Endothelial cell of umbilical vein (primary cell): ENCODE results near the gene KDM6B.

Source experiments
- POLR2A ChIP-seq: IDR thresholded peaks from 2 replicates; pipeline ENCODE4 v1.6.1; 2012; ENCODE audit warnings: low read depth, mild to moderate bottlenecking, control low read depth, low read length
- TF ChIP-seq, protein P1 (sequence below), 2 donors: IDR thresholded peaks; 1 replicate in 1 of 2; 2 replicates in 1 of 2; pipeline ENCODE4 v1.5.1; 2011; ENCODE audit warnings: low read length in 2 of 2, mild to moderate bottlenecking in 2 of 2, moderate library complexity in 2 of 2, control low read depth in 1 of 2, inconsistent platforms in 1 of 2, low read depth in 1 of 2; ENCODE audit not compliant: insufficient read depth in 1 of 2; ENCODE audit errors: extremely low read depth in 1 of 2

DNA sequence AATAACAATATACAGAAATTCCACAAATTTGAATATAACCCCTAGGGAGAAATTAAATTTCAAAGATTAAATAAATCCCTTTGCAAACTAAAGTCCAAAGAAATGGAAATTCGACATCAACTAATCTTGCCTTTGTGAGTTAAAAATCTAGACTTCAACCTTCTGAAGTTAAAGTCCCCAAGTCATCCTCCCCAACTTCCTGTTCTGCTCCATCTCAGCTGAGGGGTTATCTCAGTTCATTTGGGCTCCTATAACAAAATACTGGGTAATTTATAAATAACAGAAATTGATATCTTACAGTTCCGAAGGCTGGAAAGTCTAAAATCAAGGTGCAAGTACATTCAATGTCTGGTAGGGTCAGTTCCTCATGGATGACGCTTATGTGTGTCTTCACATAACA, 22.8 kb upstream of the KDM6B start:
- TF ChIP-seq, protein P1, sequence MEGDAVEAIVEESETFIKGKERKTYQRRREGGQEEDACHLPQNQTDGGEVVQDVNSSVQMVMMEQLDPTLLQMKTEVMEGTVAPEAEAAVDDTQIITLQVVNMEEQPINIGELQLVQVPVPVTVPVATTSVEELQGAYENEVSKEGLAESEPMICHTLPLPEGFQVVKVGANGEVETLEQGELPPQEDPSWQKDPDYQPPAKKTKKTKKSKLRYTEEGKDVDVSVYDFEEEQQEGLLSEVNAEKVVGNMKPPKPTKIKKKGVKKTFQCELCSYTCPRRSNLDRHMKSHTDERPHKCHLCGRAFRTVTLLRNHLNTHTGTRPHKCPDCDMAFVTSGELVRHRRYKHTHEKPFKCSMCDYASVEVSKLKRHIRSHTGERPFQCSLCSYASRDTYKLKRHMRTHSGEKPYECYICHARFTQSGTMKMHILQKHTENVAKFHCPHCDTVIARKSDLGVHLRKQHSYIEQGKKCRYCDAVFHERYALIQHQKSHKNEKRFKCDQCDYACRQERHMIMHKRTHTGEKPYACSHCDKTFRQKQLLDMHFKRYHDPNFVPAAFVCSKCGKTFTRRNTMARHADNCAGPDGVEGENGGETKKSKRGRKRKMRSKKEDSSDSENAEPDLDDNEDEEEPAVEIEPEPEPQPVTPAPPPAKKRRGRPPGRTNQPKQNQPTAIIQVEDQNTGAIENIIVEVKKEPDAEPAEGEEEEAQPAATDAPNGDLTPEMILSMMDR (IDR thresholded peaks at IDR 0.05; ENCODE audit: extremely low read depth in 1 of 2, insufficient read depth in 1 of 2, low read depth in 1 of 2, low read length in 2 of 2), result no peak
- no peak for TF ChIP-seq POLR2A
